Cerebellar nuclear complex (tissue), 1 donor: ENCODE data around the gene TCERG1L.

ENCODE experiments used
- DNase-seq, 2 experiments: peaks; one replicate each; lab custom pipeline; 2025; lab: John Stamatoyannopoulos, UW

TCERG1L gene

GRCh38 chr10:131226446-131227162, 84.9 kb downstream of the TCERG1L start:
- DNase-seq = no peak

GRCh38 chr10:131224106-131224505, 87.4 kb downstream of the TCERG1L start:
- no peak for DNase-seq

GRCh38 chr10:131223422-131223821, 88.1 kb downstream of the TCERG1L start:
- DNase-seq = no peak

GRCh38 chr10:131222986-131223385, 88.5 kb downstream of the TCERG1L start:
- no peak for DNase-seq

- no peak for DNase-seq
These were observed 89.8 kb downstream of the TCERG1L start for GRCh38 chr10:131221632-131222277.

- DNase-seq = no peak
These were observed 90.8 kb downstream of the TCERG1L start for GRCh38 chr10:131220601-131221171.

GRCh38 chr10:131219955-131220489, 91.5 kb downstream of the TCERG1L start:
- DNase-seq = no peak

GRCh38 chr10:131219584-131219886, 92.0 kb downstream of the TCERG1L start:
- no peak for DNase-seq

- no peak for DNase-seq
These were observed 92.5 kb downstream of the TCERG1L start for GRCh38 chr10:131218811-131219583.

GRCh38 chr10:131216681-131217230, 94.8 kb downstream of the TCERG1L start:
- no peak for DNase-seq

GRCh38 chr10:131215776-131216175, 95.7 kb downstream of the TCERG1L start:
- DNase-seq = no peak

GRCh38 chr10:131214521-131215244, 96.8 kb downstream of the TCERG1L start:
- no peak for DNase-seq

GRCh38 chr10:131213741-131214505, 97.6 kb downstream of the TCERG1L start:
- no peak for DNase-seq

- no peak for DNase-seq
These were observed 98.7 kb downstream of the TCERG1L start for GRCh38 chr10:131212763-131213325.

GRCh38 chr10:131211965-131212619, 99.4 kb downstream of the TCERG1L start:
- DNase-seq = no peak

GRCh38 chr10:131211559-131211958, 100.0 kb downstream of the TCERG1L start:
- DNase-seq = no peak

- no peak for DNase-seq
These were observed 100.4 kb downstream of the TCERG1L start for GRCh38 chr10:131211146-131211545.

GRCh38 chr10:131210181-131210580, 101.3 kb downstream of the TCERG1L start:
- DNase-seq = no peak

- DNase-seq = no peak
These were observed 103.7 kb downstream of the TCERG1L start for GRCh38 chr10:131207584-131208532.
